Measurements from ENCODE around the gene LIM2. TPM values are rescaled to one million over a fixed set of nuclear protein-coding genes. Genes with fewer than 3 reads are reported as not detected.
"Not testable (repeated sequence)": the region's sequence is repeated elsewhere in the genome, so short reads cannot be mapped to it uniquely, and the experiment has no call there.

LIM2 gene
- total RNA-seq, 1 donor, result not detected

- no peak for TF ChIP-seq CTCF (IDR thresholded peaks at IDR 0.05; ENCODE audit: insufficient read depth, low read length)
- DNase-seq (ENCODE audit: low read depth), result no peak
- no peak overlapping the region for H3K4me3 ChIP-seq (ENCODE audit: low read depth, low read length)
Observed at GRCh38 chr19:51421229-51422052, 33.7 kb upstream of the LIM2 start.

DNA sequence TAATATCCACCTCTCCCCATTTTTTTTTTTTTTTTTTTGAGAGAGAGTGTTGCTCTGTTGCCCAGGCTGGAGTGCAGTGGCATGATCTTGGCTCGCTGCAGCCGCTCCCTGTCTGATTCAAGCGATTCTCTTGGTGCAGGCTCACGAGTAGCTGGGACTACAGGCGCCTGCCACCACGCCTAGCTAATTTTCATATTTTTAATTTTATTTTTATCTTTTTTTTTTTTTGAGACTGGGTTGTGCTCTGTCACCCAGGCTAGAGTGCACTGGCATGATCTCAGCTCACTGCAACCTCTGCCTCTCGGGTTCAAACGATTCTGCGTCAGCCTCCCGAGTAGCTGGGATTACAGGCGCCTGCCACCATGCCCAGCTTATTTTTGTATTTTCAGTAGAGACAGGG is 32.7 kb upstream of the LIM2 start:
- H3K4me3 ChIP-seq (ENCODE audit: low read depth, low read length); DNase-seq (ENCODE audit: low read depth): not testable (repeated sequence)

GRCh38 chr19:51418707-51419106 is 30.9 kb upstream of the LIM2 start:
- H3K4me3 ChIP-seq (ENCODE audit: low read depth, low read length), result no peak overlapping the region
- no peak for DNase-seq (ENCODE audit: low read depth)
- no peak for TF ChIP-seq CTCF (IDR thresholded peaks at IDR 0.05; ENCODE audit: insufficient read depth, low read length)

DNA sequence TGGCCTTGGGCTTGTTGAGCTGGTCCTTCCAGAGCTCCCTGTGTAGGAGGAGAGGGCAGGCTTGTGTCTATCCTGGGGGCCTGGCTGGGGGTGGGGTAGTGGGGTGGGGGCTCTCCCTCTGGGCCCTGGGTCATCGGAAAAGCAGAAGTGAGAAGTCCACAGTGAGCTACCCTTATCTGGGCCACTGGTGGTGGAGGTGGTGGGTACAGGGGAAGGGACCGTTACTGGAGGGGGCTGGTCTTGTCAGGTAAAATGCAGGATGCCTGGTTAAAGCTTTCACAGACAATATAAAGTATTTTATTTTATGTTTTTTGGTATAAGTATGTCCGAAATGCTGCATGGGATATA is 30.0 kb upstream of the LIM2 start:
- TF ChIP-seq CTCF (IDR thresholded peaks at IDR 0.05; ENCODE audit: insufficient read depth, low read length), result no peak
- no peak overlapping the region for H3K4me3 ChIP-seq (ENCODE audit: low read depth, low read length)
- DNase-seq (ENCODE audit: low read depth), result no peak

DNA sequence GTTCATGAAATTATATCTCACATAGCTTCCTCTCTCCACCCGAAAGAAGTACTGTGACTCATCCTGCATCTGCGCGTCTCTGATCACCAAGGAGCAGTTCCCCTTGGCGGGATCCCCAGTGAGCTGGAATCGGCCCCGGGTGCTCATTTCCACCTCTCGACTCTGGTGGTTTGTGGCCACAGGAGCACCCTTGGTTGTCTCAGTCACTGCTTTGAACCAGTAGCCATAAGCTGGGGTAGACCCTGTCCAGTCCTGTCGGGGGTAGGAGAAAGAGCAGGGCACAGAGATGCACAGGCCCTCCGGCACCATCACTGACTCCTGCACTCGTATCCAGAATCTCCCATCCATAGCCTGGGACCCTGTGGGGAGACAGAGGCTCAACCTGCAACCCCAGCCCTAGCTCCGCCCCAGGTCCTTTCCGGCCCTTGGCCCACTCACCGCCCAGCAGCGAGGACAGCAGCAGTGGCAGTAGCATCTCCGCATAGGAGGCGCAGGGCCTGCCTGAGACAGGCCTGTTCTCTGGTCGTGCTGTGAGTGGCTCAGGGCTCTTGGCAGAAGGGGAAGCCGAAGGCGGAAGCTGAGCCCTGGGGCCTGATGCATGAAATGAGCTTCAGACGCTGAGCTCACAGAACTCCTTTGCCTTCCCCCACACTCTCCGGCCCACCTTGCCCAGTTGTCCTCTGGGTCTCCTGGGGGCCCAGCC is 29.5 kb upstream of the LIM2 start, which contains the start of gene SIGLEC10:
SIGLEC10 (minus strand) TSS at position 536 of the 703 bp plus-strand sequence; CDS start at position 475, 61 bp downstream.
- TF ChIP-seq CTCF (IDR thresholded peaks at IDR 0.05; ENCODE audit: insufficient read depth, low read length), result no peak
- DNase-seq (ENCODE audit: low read depth), result peak; percentile 19
- H3K4me3 ChIP-seq (ENCODE audit: low read depth, low read length), result no peak within 1 kb of the TSS

DNA sequence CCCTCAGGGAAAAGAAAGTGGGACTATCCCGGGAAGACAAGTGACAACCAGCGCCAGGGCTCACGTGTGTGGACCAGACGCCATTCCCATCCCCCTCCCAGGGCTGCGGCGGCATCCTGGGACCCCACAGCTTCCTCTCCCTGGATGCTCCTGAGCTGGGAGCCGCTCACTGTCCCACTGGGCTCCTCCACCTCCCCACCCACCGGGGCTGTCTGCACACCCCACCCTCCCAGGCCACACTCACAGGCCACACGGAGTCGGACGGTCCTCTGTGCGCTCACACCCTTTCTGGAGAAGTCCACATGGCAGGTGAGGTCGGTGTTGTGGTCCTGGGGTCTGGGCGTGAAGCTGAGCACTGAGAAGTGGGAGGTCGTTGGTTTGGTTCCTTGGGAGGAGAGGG is 28.6 kb upstream of the LIM2 start:
- not testable (repeated sequence) for DNase-seq (ENCODE audit: low read depth); H3K4me3 ChIP-seq (ENCODE audit: low read depth, low read length)

GRCh38 chr19:51415187-51415586 is 27.4 kb upstream of the LIM2 start:
- no peak overlapping the region for H3K4me3 ChIP-seq (ENCODE audit: low read depth, low read length)
- DNase-seq (ENCODE audit: low read depth), result no peak

More at GRCh38 chr19:51415187-51415586, 27.4 kb upstream of the LIM2 start:
- TF ChIP-seq CTCF (IDR thresholded peaks at IDR 0.05; ENCODE audit: insufficient read depth, low read length), result no peak

All from fibroblast of the aortic adventitia (primary cell).